ENCODE data around the gene SLC34A1.
A peak's percentile ranks its signal among the peaks of the same experiment; 100 is the strongest.
"Not testable (repeated sequence)": the region's sequence is repeated elsewhere in the genome, so short reads cannot be mapped to it uniquely, and the experiment has no call there.

Gene SLC34A1

GRCh38 chr5:177384134-177384533, at the start of gene SLC34A1:
Gene SLC34A1 (plus strand): TSS chr5:177384434. CDS start chr5:177385742, 1,308 bp downstream.
- DNase-seq, result no peak

GRCh38 chr5:177334781-177335700, 49.2 kb upstream of the SLC34A1 start:
- no peak for DNase-seq

GRCh38 chr5:177335701-177336065, 48.6 kb upstream of the SLC34A1 start:
- no peak for DNase-seq

GRCh38 chr5:177336112-177336511, 48.1 kb upstream of the SLC34A1 start:
- DNase-seq, result peak; percentile 21

GRCh38 chr5:177336603-177337494, 47.4 kb upstream of the SLC34A1 start:
- DNase-seq, result no peak

GRCh38 chr5:177338251-177339106, 45.8 kb upstream of the SLC34A1 start:
- no peak for DNase-seq

- DNase-seq, result no peak
Measured at GRCh38 chr5:177339107-177339638, 45.1 kb upstream of the SLC34A1 start.

- not testable (repeated sequence) for DNase-seq
Measured at GRCh38 chr5:177343000-177343399, 41.2 kb upstream of the SLC34A1 start.

- DNase-seq, result no peak
Measured at GRCh38 chr5:177343777-177344176, 40.5 kb upstream of the SLC34A1 start.

GRCh38 chr5:177344891-177345290, 39.3 kb upstream of the SLC34A1 start:
- DNase-seq, result no peak

GRCh38 chr5:177346820-177347219, 37.4 kb upstream of the SLC34A1 start:
- DNase-seq, result no peak

GRCh38 chr5:177347699-177348098, 36.5 kb upstream of the SLC34A1 start:
- DNase-seq, result no peak

GRCh38 chr5:177349362-177349647, 34.9 kb upstream of the SLC34A1 start:
- DNase-seq, result no peak

GRCh38 chr5:177349762-177350161, 34.5 kb upstream of the SLC34A1 start:
- DNase-seq, result no peak

GRCh38 chr5:177350776-177351391, 33.4 kb upstream of the SLC34A1 start:
- DNase-seq, result no peak

- peak; percentile 96 for DNase-seq
Measured at GRCh38 chr5:177351392-177352329, 32.6 kb upstream of the SLC34A1 start, which contains the start of gene LMAN2. Gene LMAN2 (minus strand): TSS chr5:177351668. CDS start chr5:177351647, 21 bp downstream.

GRCh38 chr5:177353093-177353492, 31.1 kb upstream of the SLC34A1 start:
- no peak for DNase-seq

- no peak for DNase-seq
Measured at GRCh38 chr5:177354256-177354655, 30.0 kb upstream of the SLC34A1 start.

- no peak for DNase-seq
Measured at GRCh38 chr5:177354711-177355110, 29.5 kb upstream of the SLC34A1 start.

- DNase-seq, result no peak
Measured at GRCh38 chr5:177355162-177355867, 28.9 kb upstream of the SLC34A1 start.

Data from EL (cell line).